ENCODE measurements around the gene MBP. TPM values are rescaled to one million over a fixed set of nuclear protein-coding genes. Genes with fewer than 3 reads are reported as not detected.
"Not testable (repeated sequence)": the region's sequence is repeated elsewhere in the genome, so short reads cannot be mapped to it uniquely, and the experiment has no call there.

MBP gene
- total and polyA plus RNA-seq, 4 experiments from 2014 or later: 92.2 to 187 (median 149) TPM

- no peaks in the 10 kb centered on the region for H3K27me3 ChIP-seq (ENCODE audit: insufficient read depth, low read length)
- peaks cover 36% of the 10 kb centered on the region for H3K36me3 ChIP-seq (ENCODE audit: insufficient read depth, low read length)
- intact Hi-C loops (cut with micrococcal nuclease): no loop called here
- H3K36me3 Mint-ChIP-seq: peaks cover 32 to 59% of the 10 kb centered on the region in 2 donors
- peaks cover 0 to 3% (median 0%) of the 10 kb centered on the region in 8 donors for H3K9me3 Mint-ChIP-seq
- CTCF ChIA-PET (ENCODE audit: partially characterized antibody): interaction anchor here (1.0 to 1.8 kb wide), 3 partner anchors 20 to 39 kb away, joined by 3 to 11 read pairs (median 5); no protein-coding TSS in a partner anchor
- no peaks in the 10 kb centered on the region for H3K27me3 Mint-ChIP-seq
- no peak overlapping the region for H3K4me3 Mint-ChIP-seq
- H3K27ac Mint-ChIP-seq: peak overlapping the region in 1 of 7 donors; percentile 25
- no peak overlapping the region for H3K27ac ChIP-seq (ENCODE audit: low read depth, low read length)
- H3K4me1 Mint-ChIP-seq: peaks cover 20 to 46% (median 29%) of the 10 kb centered on the region in 4 donors
- POLR2A ChIA-PET (ENCODE audit: partially characterized antibody): no interaction called here
- no peaks in the 10 kb centered on the region for H3K4me1 ChIP-seq (ENCODE audit: insufficient read depth, low read length)
- no peak for DNase-seq
- no peaks in the 10 kb centered on the region for H3K9me3 ChIP-seq (ENCODE audit: control insufficient read depth in 1 of 2, low read length in 2 of 2)
- no peak overlapping the region for H3K4me3 ChIP-seq (ENCODE audit: low read length in 2 of 2)
These were observed 110.0 kb downstream of the MBP start for GRCh38 chr18:77022556-77022955.

GRCh38 chr18:77022116-77022515 is 110.5 kb downstream of the MBP start:
- Mint-ChIP-seq H3K36me3 (peaks cover 37 to 61% of the 10 kb centered on the region in 2 donors), H3K4me1 (peaks cover 17 to 47% (median 30%) of the 10 kb centered on the region in 4 donors), H3K4me3 (no peak overlapping the region), H3K27ac (peak overlapping the region in 1 of 7 donors; percentile 37), H3K9me3 (peaks cover 0 to 3% (median 0%) of the 10 kb centered on the region in 8 donors), H3K27me3 (no peaks in the 10 kb centered on the region)
- intact Hi-C loops (cut with micrococcal nuclease): no loop called here
- Histone ChIP-seq H3K27ac (ENCODE audit: low read depth, low read length) (no peak overlapping the region), H3K27me3 (ENCODE audit: insufficient read depth, low read length) (no peaks in the 10 kb centered on the region), H3K4me1 (ENCODE audit: insufficient read depth, low read length) (no peaks in the 10 kb centered on the region), H3K9me3 (ENCODE audit: control insufficient read depth in 1 of 2, low read length in 2 of 2) (no peaks in the 10 kb centered on the region), H3K36me3 (ENCODE audit: insufficient read depth, low read length) (peaks cover 40% of the 10 kb centered on the region), H3K4me3 (ENCODE audit: low read length in 2 of 2) (no peak overlapping the region)
- no peak for DNase-seq
- POLR2A ChIA-PET (ENCODE audit: partially characterized antibody): no interaction called here
- CTCF ChIA-PET (ENCODE audit: partially characterized antibody): interaction anchor here (1.0 to 1.8 kb wide), 3 partner anchors 20 to 39 kb away, joined by 3 to 11 read pairs (median 5); no protein-coding TSS in a partner anchor

DNA sequence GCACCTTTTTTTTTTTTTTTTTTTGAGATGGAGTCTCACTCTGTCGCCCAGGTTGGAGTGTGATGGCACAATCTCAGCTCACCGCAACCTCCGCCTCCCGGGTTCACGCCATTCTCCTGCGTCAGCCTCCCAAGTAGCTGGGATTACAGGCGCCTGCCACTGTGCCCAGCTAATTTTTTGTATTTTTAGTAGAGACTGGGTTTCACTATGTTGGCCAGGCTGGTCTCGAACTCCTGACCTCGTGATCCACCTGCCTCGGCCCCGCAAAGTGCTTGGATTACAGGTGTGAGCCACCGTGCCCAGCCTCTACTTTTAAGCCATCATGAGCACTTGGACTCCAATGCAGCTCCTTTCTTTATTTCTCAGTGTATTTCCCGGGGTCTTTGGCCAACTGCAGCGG is 111.1 kb downstream of the MBP start:
- H3K4me3 ChIP-seq (ENCODE audit: low read length in 2 of 2); H3K4me1 ChIP-seq (ENCODE audit: insufficient read depth, low read length); H3K27me3 Mint-ChIP-seq; POLR2A ChIA-PET (ENCODE audit: partially characterized antibody); H3K9me3 ChIP-seq (ENCODE audit: control insufficient read depth in 1 of 2, low read length in 2 of 2); CTCF ChIA-PET (ENCODE audit: partially characterized antibody); DNase-seq; H3K4me3 Mint-ChIP-seq; H3K27me3 ChIP-seq (ENCODE audit: insufficient read depth, low read length); H3K9me3 Mint-ChIP-seq; intact Hi-C loops (cut with micrococcal nuclease); H3K27ac ChIP-seq (ENCODE audit: low read depth, low read length): not testable (repeated sequence)
- peaks cover 47% of the 10 kb centered on the region for H3K36me3 ChIP-seq (ENCODE audit: insufficient read depth, low read length)
- H3K36me3 Mint-ChIP-seq: peaks cover 43 to 66% of the 10 kb centered on the region in 2 donors
- peaks cover 18 to 46% (median 29%) of the 10 kb centered on the region in 4 donors for H3K4me1 Mint-ChIP-seq
- peak overlapping the region in 2 of 7 donors; percentile 30 to 37 for H3K27ac Mint-ChIP-seq

DNA sequence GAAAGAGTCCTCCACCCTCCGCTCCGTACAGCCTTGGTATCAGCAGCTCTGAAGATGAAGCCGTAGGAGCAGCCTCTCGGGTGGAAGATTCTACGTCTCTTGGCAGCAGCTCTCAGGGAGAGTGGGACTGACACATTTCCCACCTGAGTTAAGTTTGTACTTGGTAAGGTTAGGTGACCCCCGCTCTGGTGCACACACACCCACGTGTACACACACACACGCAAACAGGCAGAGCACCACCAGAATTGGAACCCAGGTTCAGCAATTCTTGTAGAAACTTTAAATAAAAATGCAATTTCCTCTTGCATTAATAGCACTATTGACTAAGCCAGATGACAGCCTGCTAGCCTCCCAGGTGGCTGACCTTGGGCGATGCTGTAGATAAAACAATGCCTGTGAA is 111.5 kb downstream of the MBP start:
- intact Hi-C loops (cut with micrococcal nuclease): no loop called here
- Histone ChIP-seq H3K9me3 (ENCODE audit: control insufficient read depth in 1 of 2, low read length in 2 of 2) (no peaks in the 10 kb centered on the region), H3K27me3 (ENCODE audit: insufficient read depth, low read length) (no peaks in the 10 kb centered on the region), H3K4me3 (ENCODE audit: low read length in 2 of 2) (no peak overlapping the region), H3K27ac (ENCODE audit: low read depth, low read length) (no peak overlapping the region), H3K36me3 (ENCODE audit: insufficient read depth, low read length) (peaks cover 48% of the 10 kb centered on the region), H3K4me1 (ENCODE audit: insufficient read depth, low read length) (no peaks in the 10 kb centered on the region)
- POLR2A ChIA-PET (ENCODE audit: partially characterized antibody): no interaction called here
- Mint-ChIP-seq H3K4me1 (peaks cover 19 to 50% (median 32%) of the 10 kb centered on the region in 4 donors), H3K27ac (peak overlapping the region in 3 of 7 donors; percentile 22 to 70 (median 30)), H3K36me3 (peaks cover 47 to 66% of the 10 kb centered on the region in 2 donors), H3K27me3 (no peaks in the 10 kb centered on the region), H3K9me3 (peaks cover 0 to 3% (median 0%) of the 10 kb centered on the region in 8 donors), H3K4me3 (peak overlapping the region in 1 of 8 donors; percentile 26)
- CTCF ChIA-PET (ENCODE audit: partially characterized antibody): no interaction called here
- no peak for DNase-seq

GRCh38 chr18:77020561-77020960 is 112.0 kb downstream of the MBP start:
- Histone ChIP-seq H3K4me1 (ENCODE audit: insufficient read depth, low read length) (no peaks in the 10 kb centered on the region), H3K27ac (ENCODE audit: low read depth, low read length) (no peak overlapping the region), H3K4me3 (ENCODE audit: low read length in 2 of 2) (no peak overlapping the region), H3K9me3 (ENCODE audit: control insufficient read depth in 1 of 2, low read length in 2 of 2) (no peaks in the 10 kb centered on the region), H3K27me3 (ENCODE audit: insufficient read depth, low read length) (no peaks in the 10 kb centered on the region), H3K36me3 (ENCODE audit: insufficient read depth, low read length) (peaks cover 46% of the 10 kb centered on the region)
- no peaks in the 10 kb centered on the region for H3K27me3 Mint-ChIP-seq
- DNase-seq: no peak
- ChIA-PET CTCF (ENCODE audit: partially characterized antibody) (no interaction called here), POLR2A (ENCODE audit: partially characterized antibody) (no interaction called here)
- peaks cover 0 to 1% (median 0%) of the 10 kb centered on the region in 8 donors for H3K9me3 Mint-ChIP-seq
- H3K4me1 Mint-ChIP-seq: peaks cover 21 to 51% (median 34%) of the 10 kb centered on the region in 4 donors
- H3K4me3 Mint-ChIP-seq: no peak overlapping the region
- intact Hi-C loops (cut with micrococcal nuclease): no loop called here
- H3K36me3 Mint-ChIP-seq: peaks cover 48 to 66% of the 10 kb centered on the region in 2 donors
- peak overlapping the region in 1 of 7 donors; percentile 30 for H3K27ac Mint-ChIP-seq

- no peak overlapping the region for H3K4me3 ChIP-seq (ENCODE audit: low read length in 2 of 2)
- intact Hi-C loops (cut with micrococcal nuclease): no loop called here
- Mint-ChIP-seq H3K27ac (peak overlapping the region in 6 of 7 donors; percentile 29 to 89 (median 73)), H3K4me1 (peaks cover 25 to 53% (median 38%) of the 10 kb centered on the region in 4 donors), H3K4me3 (no peak overlapping the region), H3K36me3 (peaks cover 52 to 66% of the 10 kb centered on the region in 2 donors), H3K9me3 (peaks cover 0 to 1% (median 0%) of the 10 kb centered on the region in 8 donors), H3K27me3 (no peaks in the 10 kb centered on the region)
- ChIA-PET POLR2A (ENCODE audit: partially characterized antibody) (no interaction called here), CTCF (ENCODE audit: partially characterized antibody) (no interaction called here)
- DNase-seq: no peak
- H3K4me1 ChIP-seq (ENCODE audit: insufficient read depth, low read length): no peaks in the 10 kb centered on the region
- no peaks in the 10 kb centered on the region for H3K27me3 ChIP-seq (ENCODE audit: insufficient read depth, low read length)
- no peak overlapping the region for H3K27ac ChIP-seq (ENCODE audit: low read depth, low read length)
- H3K36me3 ChIP-seq (ENCODE audit: insufficient read depth, low read length): peaks cover 48% of the 10 kb centered on the region
- no peaks in the 10 kb centered on the region for H3K9me3 ChIP-seq (ENCODE audit: control insufficient read depth in 1 of 2, low read length in 2 of 2)
These were observed 112.9 kb downstream of the MBP start for GRCh38 chr18:77019641-77020040.

- H3K4me3 Mint-ChIP-seq; intact Hi-C loops (cut with micrococcal nuclease); H3K27me3 ChIP-seq (ENCODE audit: insufficient read depth, low read length); DNase-seq; H3K4me1 ChIP-seq (ENCODE audit: insufficient read depth, low read length); H3K9me3 ChIP-seq (ENCODE audit: control insufficient read depth in 1 of 2, low read length in 2 of 2); H3K27ac ChIP-seq (ENCODE audit: low read depth, low read length); POLR2A ChIA-PET (ENCODE audit: partially characterized antibody); H3K9me3 Mint-ChIP-seq; H3K27me3 Mint-ChIP-seq; H3K4me3 ChIP-seq (ENCODE audit: low read length in 2 of 2); CTCF ChIA-PET (ENCODE audit: partially characterized antibody): not testable (repeated sequence)
- H3K4me1 Mint-ChIP-seq: peaks cover 25 to 49% (median 35%) of the 10 kb centered on the region in 4 donors
- peaks cover 48 to 68% of the 10 kb centered on the region in 2 donors for H3K36me3 Mint-ChIP-seq
- H3K27ac Mint-ChIP-seq: peak overlapping the region in 4 of 7 donors; percentile 37 to 93 (median 62)
- H3K36me3 ChIP-seq (ENCODE audit: insufficient read depth, low read length): peaks cover 43% of the 10 kb centered on the region
These were observed 113.9 kb downstream of the MBP start for GRCh38 chr18:77018650-77019049.
